HG02943 (cell line): ENCODE data around the gene CREB5.
"Not testable (repeated sequence)": the region's sequence is repeated elsewhere in the genome, so short reads cannot be mapped to it uniquely, and the experiment has no call there.

Source experiments
- ATAC-seq: cut with Tn5 transposase; IDR thresholded peaks from one replicate; pipeline ENCODE4 v1.9.1; 2021; ENCODE audit warnings: mild to moderate bottlenecking, low read depth, moderate library complexity; ENCODE audit not compliant: unreplicated experiment

The CREB5 gene

DNA sequence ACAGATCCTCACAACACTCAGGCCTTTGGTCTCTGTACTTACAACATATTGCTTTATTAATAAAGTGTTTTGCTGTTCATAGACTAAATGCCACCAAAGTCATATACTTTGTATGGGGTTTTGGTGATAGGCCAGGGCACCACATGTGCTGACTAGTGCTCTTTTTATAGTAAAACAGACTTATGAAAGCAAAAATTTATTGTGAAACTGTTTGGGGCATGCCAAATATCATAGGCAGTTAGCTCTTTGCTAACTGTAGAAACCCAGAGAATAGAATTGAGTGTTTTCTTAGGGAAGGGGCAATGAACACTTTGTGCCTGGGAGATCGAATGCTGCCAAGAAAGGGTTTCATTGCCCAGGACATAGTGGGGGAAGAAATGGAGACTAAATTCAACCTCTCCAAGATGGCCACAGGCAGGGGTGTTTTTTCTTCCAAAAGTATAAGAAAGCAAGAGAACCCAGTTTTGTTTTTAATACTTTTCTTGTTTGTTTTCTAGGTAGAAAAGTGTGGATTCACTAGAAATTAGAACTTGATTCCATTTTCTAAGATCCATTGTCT is 403.1 kb downstream of the CREB5 start:
- peak; percentile 39 for ATAC-seq

DNA sequence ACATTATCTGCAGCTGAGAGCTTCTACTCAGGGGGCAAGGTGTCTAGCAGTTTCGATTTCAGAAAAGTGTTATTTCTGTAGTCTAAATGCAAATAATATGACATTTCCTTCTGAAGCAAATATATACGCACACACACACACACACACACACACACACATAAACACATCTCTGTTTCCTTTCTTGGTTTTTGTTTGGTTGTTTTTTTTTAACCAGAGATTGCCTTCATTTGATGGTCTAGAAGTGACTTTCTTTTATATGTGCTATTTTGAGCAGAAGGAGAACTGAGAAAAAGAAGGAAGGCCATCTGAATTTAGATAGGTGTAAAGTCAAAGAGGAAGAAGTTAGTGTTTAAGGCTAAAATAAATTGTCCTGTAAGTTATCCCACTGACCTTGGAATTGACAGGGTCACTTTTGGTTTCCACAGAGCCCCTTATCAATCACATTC is 403.6 kb downstream of the CREB5 start:
- peak; percentile 88 for ATAC-seq

DNA sequence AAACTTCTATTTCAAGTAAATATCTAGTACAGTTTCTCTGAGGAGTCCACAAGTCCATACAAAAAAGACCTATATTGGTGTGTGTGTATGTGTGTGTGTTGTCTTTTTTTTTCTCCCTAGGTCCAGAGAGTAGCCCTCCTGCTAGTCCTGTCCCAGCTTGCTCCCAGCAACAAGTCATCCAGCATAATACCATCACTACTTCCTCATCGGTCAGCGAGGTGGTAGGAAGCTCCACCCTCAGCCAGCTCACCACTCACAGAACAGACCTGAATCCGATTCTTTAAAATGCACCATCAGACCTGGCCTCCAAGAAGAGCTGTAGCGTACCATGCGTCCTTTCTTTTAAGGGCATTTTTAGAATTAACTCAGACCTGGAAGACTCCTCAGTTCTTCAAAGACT is 406.7 kb downstream of the CREB5 start:
- ATAC-seq, result no peak

- ATAC-seq, result no peak
Measured at GRCh38 chr7:28823582-28823981, 411.3 kb downstream of the CREB5 start.

DNA sequence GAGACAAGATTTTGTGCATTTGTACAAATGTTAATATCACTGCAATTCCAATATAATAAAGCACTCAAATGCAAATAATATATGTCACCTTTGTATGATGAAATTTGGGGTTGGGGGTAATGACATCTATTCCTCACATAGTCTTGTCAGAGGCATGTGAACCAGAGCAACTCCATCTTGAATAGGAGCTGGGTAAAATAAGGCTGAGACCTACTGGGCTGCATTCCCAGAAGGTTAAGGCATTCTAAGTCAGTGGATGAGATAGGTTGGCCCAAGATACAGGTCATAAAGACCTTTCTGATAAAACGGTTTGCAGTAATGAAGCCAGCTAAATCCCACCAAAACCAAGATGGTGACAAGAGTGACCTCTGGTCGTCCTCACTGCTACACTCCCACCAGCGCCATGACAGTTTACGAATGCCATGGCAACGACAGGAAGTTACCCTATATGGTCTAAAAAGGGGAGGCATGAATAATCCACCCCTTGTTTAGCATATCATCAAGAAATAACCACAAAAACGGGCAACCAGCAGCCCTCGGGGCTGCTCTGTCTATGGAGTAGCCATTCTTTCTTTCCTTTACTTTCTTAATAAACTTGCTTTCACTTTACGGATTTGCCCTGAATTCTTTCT is 413.6 kb downstream of the CREB5 start:
- ATAC-seq, result not testable (repeated sequence)

- no peak for ATAC-seq
Measured at GRCh38 chr7:28830846-28831245, 418.5 kb downstream of the CREB5 start.

DNA sequence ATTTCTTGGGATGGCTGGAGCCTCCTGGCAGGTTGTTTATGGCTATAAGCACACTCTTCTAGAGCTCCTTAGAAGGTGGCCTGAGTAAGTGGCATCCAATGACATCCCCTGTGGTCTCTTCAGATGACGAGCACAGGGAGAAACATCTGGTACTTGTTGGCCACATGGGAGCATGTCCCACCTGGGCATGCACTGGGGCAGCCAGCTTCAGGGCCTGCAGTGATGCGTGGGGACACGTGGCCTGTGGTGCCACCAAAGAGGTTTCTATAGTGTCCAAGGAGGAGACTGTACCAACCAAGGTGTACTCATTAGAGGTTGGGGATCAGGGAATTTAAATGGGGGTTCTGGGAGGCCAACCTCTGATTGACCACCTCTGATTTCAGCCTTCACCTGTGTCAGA is 420.4 kb downstream of the CREB5 start:
- no peak for ATAC-seq

DNA sequence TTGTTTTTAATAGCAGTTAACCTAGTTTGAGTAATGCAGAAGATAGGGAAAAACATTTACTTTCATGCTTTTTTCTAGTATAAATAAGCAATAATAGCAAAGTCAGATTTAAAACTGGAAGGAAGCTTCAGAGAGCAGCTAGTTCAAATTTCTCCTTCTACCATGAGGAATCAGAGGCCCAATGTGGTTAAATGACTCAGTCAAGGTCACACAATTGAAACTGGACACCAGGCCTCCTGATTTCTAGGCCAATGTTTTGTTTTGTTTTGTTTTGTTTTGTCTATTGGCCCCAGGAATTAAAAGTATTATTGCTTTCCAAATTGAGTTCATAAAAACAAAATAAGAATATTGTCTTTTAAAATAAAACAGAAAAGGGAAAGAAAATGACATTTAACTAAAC is 423.5 kb downstream of the CREB5 start:
- no peak for ATAC-seq

GRCh38 chr7:28836716-28837115 is 424.4 kb downstream of the CREB5 start:
- no peak for ATAC-seq

GRCh38 chr7:28837216-28837615 is 424.9 kb downstream of the CREB5 start:
- ATAC-seq, result no peak

DNA sequence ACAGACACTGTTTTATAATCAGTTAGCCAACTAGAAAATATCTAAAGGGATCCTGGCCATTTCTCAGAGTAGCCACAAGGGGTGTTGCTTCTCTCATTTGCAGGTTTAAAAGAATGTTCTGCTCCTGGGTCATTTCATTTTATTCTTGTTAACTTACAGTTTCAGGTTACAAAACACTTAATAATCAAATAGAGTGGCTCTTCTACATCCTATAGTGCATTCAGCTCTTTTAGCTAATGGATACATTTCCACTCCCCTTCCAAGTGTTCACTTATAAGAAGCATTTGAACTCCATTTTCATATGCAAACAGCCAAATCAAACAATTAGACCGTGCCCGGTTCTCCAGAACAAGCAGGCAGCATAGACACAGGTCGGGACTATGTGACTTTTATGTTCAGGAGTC is 428.3 kb downstream of the CREB5 start:
- ATAC-seq, result no peak

DNA sequence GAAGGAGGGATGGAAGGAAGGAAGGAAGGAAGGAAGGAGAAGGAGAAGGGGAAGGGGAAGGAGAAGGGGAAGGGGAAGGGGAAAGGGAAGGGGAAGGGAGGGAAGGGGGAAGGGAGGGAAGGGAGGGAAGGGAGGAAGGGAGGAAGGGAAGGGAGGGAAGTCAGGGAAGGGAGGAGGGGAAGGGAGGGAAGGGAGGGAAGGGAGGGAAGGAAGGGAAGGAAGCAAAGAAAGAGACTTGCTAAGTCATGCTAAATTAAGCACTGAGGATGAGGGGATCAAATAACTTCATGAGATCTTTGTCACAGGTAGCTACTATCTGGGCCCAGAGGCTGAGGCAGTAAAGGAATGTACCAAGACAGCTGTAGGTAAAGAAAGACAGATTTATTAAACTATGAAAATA is 429.4 kb downstream of the CREB5 start:
- no peak for ATAC-seq

- ATAC-seq, result no peak
Measured at GRCh38 chr7:28842769-28843295, 430.5 kb downstream of the CREB5 start.

DNA sequence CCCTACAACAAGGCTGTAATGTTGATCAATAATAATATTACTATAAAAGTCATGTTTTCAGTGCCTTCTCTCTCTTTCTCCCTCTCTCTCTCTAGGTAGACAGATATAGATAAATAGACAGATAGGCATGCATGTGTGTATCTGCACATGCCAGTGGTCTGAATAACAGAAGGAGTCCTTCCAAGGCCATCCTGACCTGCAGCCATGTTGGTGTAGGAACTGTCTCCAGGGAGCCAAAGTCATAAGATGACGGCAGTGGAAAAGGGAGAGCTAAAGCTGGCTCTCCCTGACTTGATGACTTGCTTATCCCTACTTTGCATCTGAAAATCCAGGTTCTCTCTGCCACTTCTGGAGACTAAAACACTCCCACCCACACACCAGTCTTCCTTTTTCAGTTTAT is 432.8 kb downstream of the CREB5 start:
- ATAC-seq, result no peak

DNA sequence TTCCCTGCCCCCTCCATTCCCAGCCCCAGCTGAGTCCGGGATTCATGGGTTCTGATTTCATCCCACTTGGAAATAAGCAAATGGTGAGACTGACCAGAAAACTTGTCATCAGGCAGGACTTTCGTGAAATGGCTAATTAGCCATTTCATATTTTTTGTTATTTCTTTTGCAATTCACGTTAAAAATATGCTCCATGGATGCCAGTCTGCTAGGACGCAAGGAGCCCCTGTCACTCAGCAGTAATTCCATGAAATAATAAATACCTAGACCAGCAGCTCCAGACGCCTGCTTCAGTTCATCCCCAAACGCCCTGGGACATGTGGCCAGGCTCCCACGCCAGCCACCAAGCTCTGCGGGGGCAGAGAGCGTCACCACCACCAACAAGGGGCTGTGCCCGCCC is 434.9 kb downstream of the CREB5 start:
- no peak for ATAC-seq

DNA sequence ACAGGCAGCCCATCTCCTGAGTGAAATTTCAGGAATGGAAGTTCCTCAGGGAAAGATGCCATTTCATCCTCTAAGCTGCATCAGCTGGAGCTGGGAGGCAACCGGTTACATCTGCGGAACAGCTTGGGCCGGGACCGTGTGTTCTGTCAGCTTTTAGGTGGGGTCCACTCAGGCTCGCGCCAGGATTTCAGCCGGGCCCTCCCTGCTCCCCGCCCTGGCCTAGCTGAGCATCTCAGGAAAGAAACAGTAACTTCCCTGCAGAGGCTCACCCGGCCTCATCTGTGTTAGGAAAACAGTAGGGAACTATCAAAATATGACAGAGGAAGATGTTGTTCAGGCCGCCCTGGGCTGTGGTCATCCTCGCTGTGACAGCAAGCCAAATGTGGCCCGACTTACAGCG is 435.4 kb downstream of the CREB5 start:
- no peak for ATAC-seq

DNA sequence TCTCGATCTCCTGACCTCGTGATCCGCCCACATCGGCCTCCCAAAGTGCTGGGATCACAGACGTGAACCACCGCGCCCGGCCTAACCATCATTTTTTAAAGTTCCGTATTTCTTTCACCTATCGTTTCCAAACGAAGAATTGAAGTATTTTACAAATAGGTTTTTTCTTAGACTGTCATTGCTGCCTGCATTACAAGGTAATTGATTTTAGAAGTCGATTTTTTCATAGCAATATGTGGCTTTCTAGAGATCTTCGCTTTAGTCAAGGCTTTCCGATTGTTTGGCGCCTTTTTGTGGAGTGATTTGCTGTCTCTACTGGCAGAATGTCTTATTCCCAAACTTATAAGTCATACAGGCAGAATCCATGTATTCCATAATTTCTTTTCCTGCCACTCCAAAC is 436.6 kb downstream of the CREB5 start:
- ATAC-seq, result no peak

GRCh38 chr7:28850699-28851098 is 438.4 kb downstream of the CREB5 start:
- ATAC-seq, result no peak

- no peak for ATAC-seq
Measured at GRCh38 chr7:28853150-28853549, 440.8 kb downstream of the CREB5 start.

- peak; percentile 96 for ATAC-seq
Measured at GRCh38 chr7:28853834-28854749, 441.8 kb downstream of the CREB5 start.

GRCh38 chr7:28854750-28855074 is 442.4 kb downstream of the CREB5 start:
- ATAC-seq, result no peak
